ENCODE results near the gene GPS1. TPM values are rescaled to one million over a fixed set of nuclear protein-coding genes. Genes with fewer than 3 reads are reported as not detected.

GPS1 gene
- total RNA-seq, 4 donors from 2014 or later: 76.0 to 326 (median 85.6) TPM

DNA sequence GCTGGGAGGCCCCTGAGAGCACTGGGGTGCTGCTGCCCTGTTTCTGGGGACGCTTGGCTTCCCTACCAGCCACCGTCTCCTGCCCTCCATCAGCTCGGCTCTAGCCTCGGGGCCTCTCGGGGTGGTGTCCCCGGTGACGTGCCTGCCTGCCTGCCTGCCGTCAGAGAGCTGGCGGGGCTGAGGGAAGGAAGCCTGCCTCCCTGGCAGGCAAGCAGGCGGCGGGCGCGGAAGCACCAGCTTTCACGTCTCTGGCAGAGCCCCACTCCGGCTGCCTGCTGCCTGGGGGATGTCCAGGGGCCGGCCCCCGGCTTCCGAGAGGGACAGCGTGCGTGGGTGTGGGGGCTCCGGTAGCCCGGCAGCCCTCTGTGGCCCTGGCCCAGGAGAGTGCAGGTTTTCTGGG lies 38.4 kb upstream of the GPS1 start:
- no peak for TF ChIP-seq CTCF (IDR thresholded peaks at IDR 0.05)
- peak in 1 of 2 donors; percentile 26 for TF ChIP-seq POLR2A (IDR thresholded peaks at IDR 0.05)
- Histone ChIP-seq H3K27me3 (no peaks in the 10 kb centered on the region), H3K4me3 (no peak overlapping the region), H3K9me3 (no peaks in the 10 kb centered on the region), H3K36me3 (no peaks in the 10 kb centered on the region), H3K4me1 (no peaks in the 10 kb centered on the region), H3K27ac (peak overlapping the region; percentile 65 to 71)
- peak in 1 of 2 donors; percentile 58 for DNase-seq
- intact Hi-C loops (cut with DNase I; ENCODE audit: low total_unique reads): no loop called here

DNA sequence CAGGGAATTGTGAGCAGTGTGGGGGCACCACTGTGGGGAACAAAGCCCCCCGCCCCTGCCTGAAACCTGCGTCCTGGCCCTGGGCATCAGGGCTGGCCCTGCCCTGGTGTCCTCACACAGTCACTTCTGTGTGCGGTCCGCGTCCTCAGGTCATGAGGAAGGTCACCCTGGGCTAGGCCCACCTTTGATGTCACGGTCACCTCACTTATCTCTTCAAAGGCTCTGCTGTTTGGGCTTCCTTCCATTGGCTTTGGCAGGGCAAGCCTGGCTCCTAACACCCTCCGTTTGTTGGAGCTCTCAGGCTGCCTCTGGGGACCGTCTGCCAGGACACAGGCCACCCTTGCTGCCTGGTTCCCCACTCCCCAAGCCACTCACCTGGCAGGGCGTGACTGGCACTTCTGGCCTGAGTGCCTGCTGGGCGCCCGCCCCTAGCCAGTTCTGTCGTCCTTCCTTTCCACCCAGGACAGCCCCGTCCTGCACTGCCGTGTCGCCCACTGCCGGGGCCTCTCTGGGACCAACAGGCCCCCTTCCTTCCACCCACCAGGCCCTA lies 37.9 kb upstream of the GPS1 start:
- DNase-seq: no peak
- Histone ChIP-seq H3K36me3 (no peaks in the 10 kb centered on the region), H3K4me1 (no peaks in the 10 kb centered on the region), H3K27ac (peak overlapping the region; percentile 65 to 71), H3K4me3 (no peak overlapping the region), H3K9me3 (no peaks in the 10 kb centered on the region), H3K27me3 (no peaks in the 10 kb centered on the region)
- intact Hi-C loops (cut with DNase I; ENCODE audit: low total_unique reads): no loop called here
- TF ChIP-seq CTCF (IDR thresholded peaks at IDR 0.05): no peak
- TF ChIP-seq POLR2A (IDR thresholded peaks at IDR 0.05): no peak

DNA sequence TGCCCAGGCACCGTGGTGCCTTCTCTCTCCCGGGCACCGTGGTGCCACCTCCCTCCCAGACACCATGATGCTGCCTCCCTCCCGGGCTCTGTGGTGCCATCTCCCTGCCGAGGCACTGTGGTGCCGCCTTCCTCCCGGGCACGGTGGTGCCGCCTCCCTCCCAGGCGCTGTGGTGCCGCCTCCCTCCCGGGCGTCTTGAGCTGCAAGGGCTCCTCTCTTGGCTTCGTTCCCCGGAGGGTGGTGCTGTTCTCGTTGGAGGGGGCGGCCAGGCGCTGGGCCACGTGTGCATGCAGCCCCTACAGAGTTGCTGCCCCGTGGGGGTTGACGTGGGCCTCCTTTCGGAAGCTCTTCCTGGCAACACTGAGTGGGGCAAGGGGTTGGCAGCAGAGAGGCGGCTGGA lies 37.3 kb upstream of the GPS1 start:
- intact Hi-C loops (cut with DNase I; ENCODE audit: low total_unique reads): no loop called here
- Histone ChIP-seq H3K9me3 (no peaks in the 10 kb centered on the region), H3K27ac (no peak overlapping the region), H3K4me3 (no peak overlapping the region), H3K36me3 (no peaks in the 10 kb centered on the region), H3K27me3 (no peaks in the 10 kb centered on the region), H3K4me1 (no peaks in the 10 kb centered on the region)
- DNase-seq: no peak
- TF ChIP-seq CTCF (IDR thresholded peaks at IDR 0.05) (no peak), POLR2A (IDR thresholded peaks at IDR 0.05) (no peak)

GRCh38 chr17:82014971-82015310 lies 36.8 kb upstream of the GPS1 start:
- H3K4me1 ChIP-seq: no peaks in the 10 kb centered on the region
- H3K27ac ChIP-seq: no peak overlapping the region
- H3K4me3 ChIP-seq: no peak overlapping the region
- H3K36me3 ChIP-seq: no peaks in the 10 kb centered on the region
- no peaks in the 10 kb centered on the region for H3K27me3 ChIP-seq
- DNase-seq: no peak
- no peak for TF ChIP-seq CTCF (IDR thresholded peaks at IDR 0.05)
- no peak for TF ChIP-seq POLR2A (IDR thresholded peaks at IDR 0.05)
- intact Hi-C loops (cut with DNase I; ENCODE audit: low total_unique reads): loop anchor here (5.0 kb wide), 1 partner anchor 53 kb away; the partner anchor contains the start of gene NOTUM
- H3K9me3 ChIP-seq: no peaks in the 10 kb centered on the region

- H3K36me3 ChIP-seq: no peaks in the 10 kb centered on the region
- intact Hi-C loops (cut with DNase I; ENCODE audit: low total_unique reads): loop anchor here (5.0 kb wide), 1 partner anchor 53 kb away; the partner anchor contains the start of gene NOTUM
- no peak overlapping the region for H3K4me3 ChIP-seq
- no peak overlapping the region for H3K27ac ChIP-seq
- H3K27me3 ChIP-seq: no peaks in the 10 kb centered on the region
- no peak for DNase-seq
- no peaks in the 10 kb centered on the region for H3K9me3 ChIP-seq
- no peak for TF ChIP-seq CTCF (IDR thresholded peaks at IDR 0.05)
- no peak for TF ChIP-seq POLR2A (IDR thresholded peaks at IDR 0.05)
- H3K4me1 ChIP-seq: no peaks in the 10 kb centered on the region
Measured at GRCh38 chr17:82015311-82015971, 36.3 kb upstream of the GPS1 start.

All from uterus (tissue), 4 donors.